SH-SY5Y (cell line): ENCODE measurements around the gene FANCC.

ENCODE experiments used
- GATA2 ChIP-seq: IDR thresholded peaks from 2 replicates; pipeline ENCODE4 v1.6.1; 2011; ENCODE audit warnings: mild to moderate bottlenecking, low read depth, low read length
- GATA3 ChIP-seq: IDR thresholded peaks from 2 replicates; pipeline ENCODE4 v1.6.1; 2011; ENCODE audit warnings: low read depth, mild to moderate bottlenecking, low read length, moderate library complexity

DNA sequence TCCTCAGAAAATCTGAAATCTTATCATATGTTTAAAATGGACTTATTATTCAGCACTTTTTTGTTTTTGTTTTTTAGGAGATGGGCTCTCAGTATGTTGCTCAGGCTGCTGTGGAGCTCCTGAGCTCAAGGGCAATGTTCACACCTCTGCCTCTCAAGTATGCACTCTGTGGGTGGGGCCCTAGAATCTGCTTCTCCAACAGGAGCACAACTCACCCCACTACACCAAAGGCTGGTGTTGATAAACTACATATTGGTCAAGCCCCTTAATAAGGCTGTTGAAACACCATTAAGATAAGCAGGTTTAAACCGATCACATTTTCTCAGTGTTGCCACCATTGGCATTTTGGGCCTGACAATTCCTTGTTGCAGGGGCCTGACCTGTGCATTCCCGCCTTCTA, 131.6 kb downstream of the FANCC start:
- TF ChIP-seq GATA3 (no peak), GATA2 (no peak)
